Right atrium auricular region (tissue), 2 donors: ENCODE data around the gene FXYD5. TPM values are rescaled to one million over a fixed set of nuclear protein-coding genes. Genes with fewer than 3 reads are reported as not detected.

Experiments
- DNase-seq: peaks from one replicate; pipeline ENCODE4 v3.0.0-alpha.2; 2019; ENCODE audit warnings: low spot score
- H3K27ac ChIP-seq, 2 donors: fragments of 200-600 bp; sonication (generic); 1 replicate in 1 of 2; 2 replicates in 1 of 2; pipeline ENCODE4 v1.5.1; 2016 to 2019
- H3K27me3 ChIP-seq, 2 donors: fragments of 200-600 bp; sonication (generic); one replicate each; pipeline versions ENCODE4 v1.5.1 to v1.6.0; 2017 to 2019
- H3K36me3 ChIP-seq: fragments of 200-600 bp; sonication (generic); one replicate; pipeline ENCODE4 v1.5.1; 2016
- H3K4me1 ChIP-seq, 2 donors: fragments of 200-600 bp; sonication (generic); one replicate each; pipeline versions ENCODE4 v1.5.1 to v1.6.0; 2017 to 2019
- H3K4me3 ChIP-seq, 2 donors: fragments of 200-600 bp; sonication (generic); 1 replicate in 1 of 2; 2 replicates in 1 of 2; pipeline ENCODE4 v1.5.1; 2017 to 2019; ENCODE audit warnings: mild to moderate bottlenecking in 1 of 2, moderate library complexity in 1 of 2
- H3K9me3 ChIP-seq, 2 donors: fragments of 200-600 bp; sonication (generic); one replicate each; pipeline ENCODE4 v1.5.1; 2019
- total RNA-seq, 2 donors: library from RNA; depleted of rRNA; stranded (reverse); fragments of >200 nt; gene quantifications; one replicate each; pipeline ENCODE4 v1.1.0, GENCODE V29; 2016
- TF ChIP-seq, protein P1 (sequence below), 2 donors: fragments of 200-600 bp; sonication (generic); IDR thresholded peaks; one replicate each; pipeline ENCODE4 v1.5.1; 2019; ENCODE audit warnings: antibody characterized with exemption in 2 of 2

FXYD5 gene, protein sequence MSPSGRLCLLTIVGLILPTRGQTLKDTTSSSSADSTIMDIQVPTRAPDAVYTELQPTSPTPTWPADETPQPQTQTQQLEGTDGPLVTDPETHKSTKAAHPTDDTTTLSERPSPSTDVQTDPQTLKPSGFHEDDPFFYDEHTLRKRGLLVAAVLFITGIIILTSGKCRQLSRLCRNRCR
- 10 to 100 TPM; 31.3 to 77.7 TPM for total RNA-seq

DNA sequence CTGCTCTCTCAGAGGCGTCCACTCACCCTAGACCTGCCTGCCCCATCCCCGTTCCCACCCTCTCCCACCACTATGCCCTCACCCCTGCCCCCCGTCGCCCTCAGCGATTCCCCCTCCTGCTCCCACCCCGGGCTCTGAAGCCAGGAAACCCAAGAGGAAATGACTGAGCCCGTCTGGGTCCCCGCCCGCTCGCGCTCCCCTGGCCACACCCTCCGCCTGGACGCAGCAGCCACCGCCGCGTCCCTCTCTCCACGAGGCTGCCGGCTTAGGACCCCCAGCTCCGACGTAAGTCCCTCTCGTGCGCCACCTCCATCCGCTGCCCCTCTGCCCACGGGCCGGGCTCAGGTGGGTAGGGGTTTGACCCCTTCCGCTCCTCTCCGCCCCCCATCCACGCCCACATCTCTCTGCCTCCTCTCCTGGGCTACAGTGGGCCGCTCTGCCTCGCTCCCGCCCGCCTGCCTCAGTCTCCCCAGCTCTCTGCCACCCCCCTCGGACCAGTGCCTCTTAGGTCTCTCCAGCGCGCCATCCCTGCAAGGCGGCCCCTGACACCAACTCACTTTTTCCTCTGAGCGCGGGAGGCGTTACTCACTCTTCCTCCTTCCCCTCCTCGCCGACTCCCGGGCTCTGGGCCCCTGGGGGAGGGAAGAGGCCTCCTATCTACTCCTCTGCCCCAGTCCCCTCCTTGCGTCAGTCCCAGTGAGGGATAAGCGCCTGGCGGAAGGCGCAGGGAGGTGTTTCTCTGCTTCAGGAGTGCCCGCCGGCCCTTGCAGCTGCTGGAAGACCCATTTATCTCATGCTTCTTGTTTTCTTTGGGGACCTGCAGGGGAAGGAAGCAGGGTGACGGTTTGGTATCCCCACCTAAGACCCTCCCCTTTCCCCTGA is at the start of gene FXYD5:
FXYD5 (plus strand) TSS at position 211 of the 882 bp plus-strand sequence. CDS start 816 bp downstream, outside the sequence.
- Histone ChIP-seq H3K4me3 (peak within 1 kb of the TSS; percentile 58 to 67), H3K4me1 (peaks cover 0 to 23% of the 10 kb centered on the region in 2 donors), H3K27ac (peak within 1 kb of the TSS; percentile 70 to 85), H3K9me3 (no peaks in the 10 kb centered on the region), H3K27me3 (peaks cover 0 to 7% of the 10 kb centered on the region in 2 donors), H3K36me3 (peaks cover 10% of the 10 kb centered on the region)
- DNase-seq = peak; percentile 85
- TF ChIP-seq, protein P1, sequence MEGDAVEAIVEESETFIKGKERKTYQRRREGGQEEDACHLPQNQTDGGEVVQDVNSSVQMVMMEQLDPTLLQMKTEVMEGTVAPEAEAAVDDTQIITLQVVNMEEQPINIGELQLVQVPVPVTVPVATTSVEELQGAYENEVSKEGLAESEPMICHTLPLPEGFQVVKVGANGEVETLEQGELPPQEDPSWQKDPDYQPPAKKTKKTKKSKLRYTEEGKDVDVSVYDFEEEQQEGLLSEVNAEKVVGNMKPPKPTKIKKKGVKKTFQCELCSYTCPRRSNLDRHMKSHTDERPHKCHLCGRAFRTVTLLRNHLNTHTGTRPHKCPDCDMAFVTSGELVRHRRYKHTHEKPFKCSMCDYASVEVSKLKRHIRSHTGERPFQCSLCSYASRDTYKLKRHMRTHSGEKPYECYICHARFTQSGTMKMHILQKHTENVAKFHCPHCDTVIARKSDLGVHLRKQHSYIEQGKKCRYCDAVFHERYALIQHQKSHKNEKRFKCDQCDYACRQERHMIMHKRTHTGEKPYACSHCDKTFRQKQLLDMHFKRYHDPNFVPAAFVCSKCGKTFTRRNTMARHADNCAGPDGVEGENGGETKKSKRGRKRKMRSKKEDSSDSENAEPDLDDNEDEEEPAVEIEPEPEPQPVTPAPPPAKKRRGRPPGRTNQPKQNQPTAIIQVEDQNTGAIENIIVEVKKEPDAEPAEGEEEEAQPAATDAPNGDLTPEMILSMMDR (IDR thresholded peaks at IDR 0.05) = no peak

DNA sequence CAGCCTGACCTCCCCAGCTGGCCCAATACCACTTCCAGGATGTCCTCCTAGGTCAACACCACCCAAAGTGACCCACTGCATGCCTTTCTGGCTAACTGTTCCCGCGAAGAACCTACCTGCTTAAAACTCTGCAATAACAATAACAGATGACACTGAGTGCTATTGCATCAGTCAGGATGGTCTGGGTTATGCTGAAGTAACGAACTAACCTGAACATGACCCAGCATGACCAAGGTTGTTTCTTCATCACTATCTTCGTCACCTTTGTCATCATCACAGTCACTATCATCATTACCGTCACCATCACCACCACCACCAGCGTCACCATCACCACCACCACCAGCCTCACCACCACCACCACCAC is 49.5 kb upstream of the FXYD5 start:
- H3K4me1 ChIP-seq = peaks cover 0 to 6% of the 10 kb centered on the region in 2 donors
- no peaks in the 10 kb centered on the region for H3K9me3 ChIP-seq
- no peak for DNase-seq
- no peak overlapping the region for H3K27ac ChIP-seq
- no peaks in the 10 kb centered on the region for H3K27me3 ChIP-seq
- no peak overlapping the region for H3K4me3 ChIP-seq
- H3K36me3 ChIP-seq = no peaks in the 10 kb centered on the region
- TF ChIP-seq, protein P1 (IDR thresholded peaks at IDR 0.05) = no peak

DNA sequence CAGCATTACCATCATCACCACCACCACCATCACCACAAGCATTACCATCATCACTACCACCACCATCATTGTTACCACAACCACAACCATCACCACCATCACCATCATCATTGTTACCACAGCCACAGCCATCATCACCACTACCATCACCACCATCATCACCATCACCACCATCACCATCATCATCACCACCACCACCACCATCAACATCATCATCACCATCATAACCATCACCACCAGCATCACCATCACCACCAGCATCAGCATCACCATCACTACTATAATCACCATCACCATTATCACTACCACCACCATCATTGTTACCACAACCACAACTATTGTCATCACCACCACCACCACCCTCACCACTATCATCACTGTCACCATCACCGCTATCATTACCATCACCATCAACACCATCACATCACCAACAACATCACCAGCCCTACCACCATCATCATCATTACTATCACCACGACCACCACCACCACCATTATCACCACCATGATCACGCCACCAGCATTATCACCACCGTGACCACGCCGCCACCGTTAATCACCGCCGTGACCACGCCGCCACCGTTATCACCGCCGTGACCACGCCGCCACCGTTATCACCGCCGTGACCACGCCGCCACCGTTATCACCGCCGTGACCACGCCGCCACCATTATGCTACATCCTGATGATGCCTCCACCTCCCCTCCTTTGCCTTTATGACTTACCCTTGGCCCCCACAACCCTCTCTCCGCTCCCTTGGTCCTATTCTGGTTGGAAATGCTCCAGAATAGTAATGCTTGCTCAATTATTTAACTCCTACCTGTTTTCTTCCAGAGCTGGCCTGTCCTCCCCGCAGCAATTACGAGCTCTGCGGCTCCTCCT is 48.9 kb upstream of the FXYD5 start:
- H3K27ac ChIP-seq = no peak overlapping the region

DNA sequence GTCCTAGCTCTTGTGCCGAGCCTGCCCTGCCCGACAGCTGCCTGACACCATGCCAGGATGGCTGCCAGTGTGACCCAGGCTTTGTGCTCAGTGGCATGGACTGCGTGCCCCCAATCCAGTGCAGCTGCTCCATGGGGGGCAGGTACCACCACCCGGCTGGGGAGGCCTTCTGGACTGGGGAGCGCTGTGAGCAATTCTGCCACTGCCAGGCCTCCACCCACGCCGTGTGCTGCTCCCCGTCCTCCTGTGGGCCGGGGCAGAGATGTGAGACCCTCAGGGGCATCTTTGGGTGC is 48.3 kb upstream of the FXYD5 start:
- no peaks in the 10 kb centered on the region for H3K27me3 ChIP-seq

More for the DNA sequence above, 48.9 kb upstream of the FXYD5 start:
- no peaks in the 10 kb centered on the region for H3K36me3 ChIP-seq
- H3K4me1 ChIP-seq = peaks cover 0 to 6% of the 10 kb centered on the region in 2 donors
- no peak overlapping the region for H3K4me3 ChIP-seq
- no peak for DNase-seq
- no peaks in the 10 kb centered on the region for H3K27me3 ChIP-seq
- TF ChIP-seq, protein P1 (IDR thresholded peaks at IDR 0.05) = no peak
- no peaks in the 10 kb centered on the region for H3K9me3 ChIP-seq

DNA sequence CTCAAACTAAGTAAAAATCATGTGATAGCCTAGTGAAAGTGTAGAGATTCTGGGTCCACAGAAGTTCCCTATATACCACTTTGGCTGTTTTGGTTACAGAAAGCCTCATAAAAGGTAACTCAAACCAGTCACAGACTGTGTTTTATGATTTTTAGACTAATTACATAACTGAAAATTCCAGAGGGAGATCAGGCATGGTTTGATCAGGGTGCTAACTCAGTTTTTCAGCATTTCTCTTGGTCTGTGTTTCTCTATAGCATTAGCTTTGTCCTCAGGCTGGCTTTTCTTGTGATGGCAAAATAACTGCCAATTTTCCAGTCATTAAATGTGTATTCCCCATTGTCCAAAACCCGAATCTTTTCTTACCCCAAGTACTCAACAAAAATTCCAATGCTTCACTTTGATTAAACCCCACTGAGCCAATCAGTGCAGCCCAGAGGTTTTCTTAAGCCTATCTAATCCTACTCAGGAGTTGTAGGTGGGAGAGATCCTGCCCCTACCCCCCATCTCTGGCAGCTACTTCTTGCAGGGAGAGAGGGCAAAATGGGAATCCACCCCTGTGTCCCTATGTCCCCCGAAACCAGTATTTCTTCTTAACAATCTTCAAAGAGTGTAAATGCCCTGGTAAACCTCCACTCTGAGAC is 47.5 kb upstream of the FXYD5 start:
- TF ChIP-seq, protein P1 (IDR thresholded peaks at IDR 0.05) = no peak
- H3K27ac ChIP-seq = peak overlapping the region in 1 of 2 donors; percentile 1
- H3K4me3 ChIP-seq = no peak overlapping the region
- no peaks in the 10 kb centered on the region for H3K36me3 ChIP-seq
- no peaks in the 10 kb centered on the region for H3K9me3 ChIP-seq
- H3K4me1 ChIP-seq = peaks cover 0 to 6% of the 10 kb centered on the region in 2 donors
- DNase-seq = no peak
- H3K27me3 ChIP-seq = no peaks in the 10 kb centered on the region

More for the DNA sequence above, 48.3 kb upstream of the FXYD5 start:
- no peaks in the 10 kb centered on the region for H3K9me3 ChIP-seq
- no peak overlapping the region for H3K27ac ChIP-seq
- H3K36me3 ChIP-seq = no peaks in the 10 kb centered on the region
- TF ChIP-seq, protein P1 (IDR thresholded peaks at IDR 0.05) = no peak
- no peak for DNase-seq
- H3K4me3 ChIP-seq = no peak overlapping the region
- peaks cover 0 to 6% of the 10 kb centered on the region in 2 donors for H3K4me1 ChIP-seq
